Trophoblast cell (in vitro differentiated cells and primary cell): ENCODE results near the gene CELF4.

Experiments
- DNase-seq, 2 donors: peaks; one replicate each; pipeline ENCODE4 v3.0.0-alpha.2; 2016
- H2AFZ ChIP-seq: 2 replicates; pipeline ENCODE4 v1.6.1; 2013; ENCODE audit warnings: low read length, moderate library complexity, mild to moderate bottlenecking; ENCODE audit not compliant: insufficient read depth, poor library complexity
- H2AK5ac ChIP-seq: 2 replicates; pipeline ENCODE4 v1.6.1; 2013; ENCODE audit warnings: mild to moderate bottlenecking, low read length
- H2BK120ac ChIP-seq: 2 replicates; pipeline ENCODE4 v1.6.1; 2013; ENCODE audit warnings: low read length, mild to moderate bottlenecking, moderate library complexity; ENCODE audit not compliant: insufficient read depth, poor library complexity
- H2BK12ac ChIP-seq: 2 replicates; pipeline ENCODE4 v1.6.1; 2013; ENCODE audit warnings: mild to moderate bottlenecking, low read length, moderate library complexity
- H2BK5ac ChIP-seq: 2 replicates; pipeline ENCODE4 v1.6.1; 2013; ENCODE audit warnings: low read length, low read depth, moderate library complexity, mild to moderate bottlenecking; ENCODE audit not compliant: poor library complexity
- H3K14ac ChIP-seq: 2 replicates; pipeline ENCODE4 v1.6.1; 2013; ENCODE audit warnings: mild to moderate bottlenecking, low read length
- H3K18ac ChIP-seq: 2 replicates; pipeline ENCODE4 v1.6.1; 2013; ENCODE audit warnings: mild to moderate bottlenecking, low read length
- H3K23ac ChIP-seq: 2 replicates; pipeline ENCODE4 v1.6.1; 2013; ENCODE audit warnings: low read length
- H3K27ac ChIP-seq: 2 replicates; pipeline ENCODE4 v1.5.1; 2013; ENCODE audit warnings: low read depth, mild to moderate bottlenecking, inconsistent platforms, low read length, moderate library complexity
- H3K27me3 ChIP-seq: 2 replicates; pipeline ENCODE4 v1.6.1; 2013; ENCODE audit warnings: inconsistent platforms, mild to moderate bottlenecking, low read length, moderate library complexity; ENCODE audit not compliant: insufficient read depth
- H3K36me3 ChIP-seq, 2 experiments: 1 replicate in 1 of 2; 2 replicates in 1 of 2; pipeline ENCODE4 v1.6.1; 2013; ENCODE audit warnings: low read length in 2 of 2, mild to moderate bottlenecking in 2 of 2, moderate library complexity in 1 of 2; ENCODE audit not compliant: insufficient read depth in 2 of 2, control insufficient read depth in 1 of 2
- H3K4ac ChIP-seq: 2 replicates; pipeline ENCODE4 v1.6.1; 2013; ENCODE audit warnings: low read depth, mild to moderate bottlenecking, low read length, moderate library complexity
- H3K4me1 ChIP-seq, 2 experiments: 1 replicate in 1 of 2; 2 replicates in 1 of 2; pipeline ENCODE4 v1.6.1; 2013; ENCODE audit warnings: low read length in 2 of 2, mild to moderate bottlenecking in 2 of 2, moderate library complexity in 1 of 2; ENCODE audit not compliant: insufficient read depth in 2 of 2, control insufficient read depth in 1 of 2
- H3K4me2 ChIP-seq: 2 replicates; pipeline ENCODE4 v1.6.1; 2013; ENCODE audit warnings: inconsistent platforms, mild to moderate bottlenecking, low read length, moderate library complexity
- H3K4me3 ChIP-seq: 2 replicates; pipeline ENCODE4 v1.5.1; 2013; ENCODE audit warnings: mild to moderate bottlenecking, low read depth, low read length, inconsistent platforms
- H3K79me1 ChIP-seq: one replicate; pipeline ENCODE4 v1.6.1; 2013; ENCODE audit warnings: low read length
- H3K79me2 ChIP-seq: 2 replicates; pipeline ENCODE4 v1.6.1; 2013; ENCODE audit warnings: low read length, mild to moderate bottlenecking; ENCODE audit not compliant: control insufficient read depth, insufficient read depth, poor library complexity
- H3K9ac ChIP-seq: 2 replicates; pipeline ENCODE4 v1.6.1; 2013; ENCODE audit warnings: mild to moderate bottlenecking, low read length
- H3K9me3 ChIP-seq: 2 replicates; pipeline ENCODE4 v1.6.1; 2013; ENCODE audit warnings: low read depth, mild to moderate bottlenecking, control low read depth, inconsistent platforms, low read length; ENCODE audit not compliant: insufficient read depth
- H4K12ac ChIP-seq: 2 replicates; pipeline ENCODE4 v1.6.1; 2013; ENCODE audit warnings: low read depth, mild to moderate bottlenecking, low read length, moderate library complexity
- H4K8ac ChIP-seq: 2 replicates; pipeline ENCODE4 v1.6.1; 2013; ENCODE audit warnings: low read depth, mild to moderate bottlenecking, low read length, moderate library complexity
- H4K91ac ChIP-seq: one replicate; pipeline ENCODE4 v1.6.1; 2013; ENCODE audit warnings: low read depth, mild to moderate bottlenecking, low read length, moderate library complexity
- WGBS: extraction: QIAGEN DNeasy Blood & Tissue Kit; methylation state at CpG from one replicate; pipeline ENCODE4 v1.1.7; 2013; ENCODE audit warnings: missing lambda C conversion rate; ENCODE audit not compliant: insufficient read length, insufficient coverage; ENCODE audit errors: extremely low coverage; 5-methylcytosine and 5-hydroxymethylcytosine counted together

Gene CELF4

GRCh38 chr18:37540424-37541138, 25.0 kb downstream of the CELF4 start:
- Histone ChIP-seq H3K4me3 (no peak overlapping the region), H2BK120ac (no peak overlapping the region), H3K14ac (no peak overlapping the region), H3K9me3 (peaks cover 2% of the 10 kb centered on the region), H4K91ac (no peak overlapping the region), H3K79me2 (no peaks in the 10 kb centered on the region), H3K79me1 (no peaks in the 10 kb centered on the region), H3K4me2 (no peak overlapping the region), H3K27me3 (no peaks in the 10 kb centered on the region), H3K18ac (no peak overlapping the region), H3K4me1 (no peaks in the 10 kb centered on the region), H3K27ac (no peak overlapping the region), H3K4ac (no peak overlapping the region), H3K23ac (no peak overlapping the region), H2BK12ac (no peak overlapping the region), H4K12ac (no peak overlapping the region), H3K36me3 (no peaks in the 10 kb centered on the region), H2AFZ (no peak overlapping the region), H3K9ac (no peak overlapping the region), H2BK5ac (no peak overlapping the region), H2AK5ac (no peak overlapping the region), H4K8ac (no peak overlapping the region)
- DNase-seq: no peak
- WGBS: no CpG with 5 or more reads among the region's 9 CpGs

GRCh38 chr18:37539236-37539635, 26.4 kb downstream of the CELF4 start:
- Histone ChIP-seq H2BK5ac (no peak overlapping the region), H4K12ac (no peak overlapping the region), H3K36me3 (no peaks in the 10 kb centered on the region), H3K9ac (no peak overlapping the region), H3K27ac (no peak overlapping the region), H2AK5ac (no peak overlapping the region), H3K4ac (no peak overlapping the region), H3K14ac (no peak overlapping the region), H3K9me3 (peaks cover 4% of the 10 kb centered on the region), H4K91ac (no peak overlapping the region), H2AFZ (no peak overlapping the region), H3K4me3 (peak overlapping the region; percentile 5), H3K27me3 (no peaks in the 10 kb centered on the region), H4K8ac (no peak overlapping the region), H3K79me2 (no peaks in the 10 kb centered on the region), H2BK12ac (no peak overlapping the region), H2BK120ac (no peak overlapping the region), H3K4me1 (no peaks in the 10 kb centered on the region), H3K79me1 (no peaks in the 10 kb centered on the region), H3K18ac (no peak overlapping the region), H3K4me2 (no peak overlapping the region), H3K23ac (no peak overlapping the region)
- DNase-seq: no peak
- WGBS: no CpG with 5 or more reads among the region's 4 CpGs

GRCh38 chr18:37538526-37539205, 26.9 kb downstream of the CELF4 start:
- Histone ChIP-seq H4K8ac (no peak overlapping the region), H2BK120ac (no peak overlapping the region), H3K79me2 (no peaks in the 10 kb centered on the region), H3K4ac (no peak overlapping the region), H3K79me1 (no peaks in the 10 kb centered on the region), H3K27me3 (no peaks in the 10 kb centered on the region), H3K9me3 (peaks cover 4% of the 10 kb centered on the region), H2AFZ (no peak overlapping the region), H3K18ac (no peak overlapping the region), H3K4me2 (no peak overlapping the region), H2AK5ac (no peak overlapping the region), H4K12ac (no peak overlapping the region), H2BK12ac (no peak overlapping the region), H4K91ac (no peak overlapping the region), H3K27ac (no peak overlapping the region), H3K36me3 (no peaks in the 10 kb centered on the region), H3K23ac (no peak overlapping the region), H3K4me3 (no peak overlapping the region), H3K4me1 (no peaks in the 10 kb centered on the region), H3K9ac (no peak overlapping the region), H3K14ac (no peak overlapping the region), H2BK5ac (no peak overlapping the region)
- no CpG with 5 or more reads among the region's 17 CpGs for WGBS
- no peak for DNase-seq

- peak; percentile 44 to 78 for DNase-seq
- no peaks in the 10 kb centered on the region for H3K79me2 ChIP-seq
- no peak overlapping the region for H3K18ac ChIP-seq
- no peak overlapping the region for H4K8ac ChIP-seq
- H3K9ac ChIP-seq: no peak overlapping the region
- H4K91ac ChIP-seq: no peak overlapping the region
- H3K4ac ChIP-seq: no peak overlapping the region
- no peaks in the 10 kb centered on the region for H3K27me3 ChIP-seq
- no peaks in the 10 kb centered on the region for H3K79me1 ChIP-seq
- no peak overlapping the region for H2AFZ ChIP-seq
- WGBS: no CpG with 5 or more reads among the region's 23 CpGs
- H2BK120ac ChIP-seq: no peak overlapping the region
- no peak overlapping the region for H4K12ac ChIP-seq
- no peaks in the 10 kb centered on the region for H3K4me1 ChIP-seq
- peaks cover 4% of the 10 kb centered on the region for H3K9me3 ChIP-seq
- H3K36me3 ChIP-seq: no peaks in the 10 kb centered on the region
- no peak overlapping the region for H3K4me2 ChIP-seq
- no peak overlapping the region for H3K23ac ChIP-seq
- no peak overlapping the region for H3K27ac ChIP-seq
- no peak overlapping the region for H2BK12ac ChIP-seq
- H3K14ac ChIP-seq: no peak overlapping the region
- no peak overlapping the region for H3K4me3 ChIP-seq
- H2BK5ac ChIP-seq: no peak overlapping the region
- H2AK5ac ChIP-seq: no peak overlapping the region
Observed at GRCh38 chr18:37537868-37538525, 27.6 kb downstream of the CELF4 start.
